ENCODE results near the gene NOTO. TPM values are rescaled to one million over a fixed set of nuclear protein-coding genes. Genes with fewer than 3 reads are reported as not detected.

NOTO gene
- total and polyA plus RNA-seq, 2 of the 8 experiments (the other 6 are each of a cell fraction or from before 2014, with no cell fraction given): 0.33 to 0.54 TPM

DNA sequence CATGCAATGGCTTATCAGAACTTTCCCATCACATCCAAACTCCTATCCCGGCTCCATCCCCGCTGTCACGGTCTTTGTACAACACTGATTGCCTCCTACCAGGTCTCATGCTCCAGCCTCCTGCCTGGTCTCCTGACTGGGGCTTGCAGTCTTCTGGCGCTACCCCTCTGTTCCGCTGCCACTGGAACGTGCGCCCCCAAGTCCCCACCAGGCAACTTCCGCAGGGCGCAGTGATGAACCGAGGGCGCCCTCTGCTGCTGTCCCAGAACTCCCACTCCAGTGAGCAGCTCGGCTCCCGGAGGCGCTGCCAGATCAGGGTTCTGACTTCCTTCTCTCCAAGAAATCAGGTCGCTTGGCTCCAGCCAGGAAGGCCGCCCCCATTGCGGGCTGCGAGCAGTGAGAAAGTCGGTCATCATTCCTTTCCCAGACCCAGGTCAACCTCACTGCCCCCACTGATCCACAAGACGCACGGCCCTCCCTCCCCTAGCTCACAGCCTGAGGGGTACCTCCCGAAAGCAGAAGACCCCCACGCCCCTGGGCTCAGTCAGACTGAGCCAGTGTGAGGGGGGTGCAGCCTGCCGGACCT lies 45.7 kb upstream of the NOTO start:
- Histone ChIP-seq H3K23ac (ENCODE audit: insufficient read length) (no peak overlapping the region), H3K79me2 (ENCODE audit: control insufficient read depth in 1 of 2, insufficient read depth in 2 of 2, low read length in 2 of 2) (no peaks in the 10 kb centered on the region), H3K9me3 (ENCODE audit: insufficient read depth in 2 of 2, low read depth in 1 of 2, low read length in 1 of 2) (no peaks in the 10 kb centered on the region), H3K27me3 (replicated peaks in 1 of 4; ENCODE audit: control insufficient read depth in 3 of 4, extremely low read depth in 1 of 4, insufficient read depth in 3 of 4, low read length in 3 of 4) (peaks cover 0 to 7% (median 2%) of the 10 kb centered on the region in 4 experiments; a peak in 4 of 7 replicates), H4K8ac (ENCODE audit: extremely low read depth, insufficient read depth, low read length) (no peak overlapping the region), H3K4ac (replicated peaks; ENCODE audit: insufficient read length, low read depth, low read length) (no peak overlapping the region), H3K4me2 (ENCODE audit: insufficient read depth in 1 of 2, low read depth in 2 of 2, low read length in 2 of 2) (peak overlapping the region; percentile 24 to 67), H3K79me1 (ENCODE audit: low read depth, low read length) (no peaks in the 10 kb centered on the region), H3K9ac (replicated peaks in 1 of 4; ENCODE audit: extremely low read depth in 1 of 4, low read depth in 3 of 4, low read length in 3 of 4) (no peak overlapping the region), H3K36me3 (ENCODE audit: control insufficient read depth in 2 of 4, insufficient read depth in 4 of 4, low read length in 3 of 4) (no peaks in the 10 kb centered on the region), H2BK12ac (ENCODE audit: low read depth, low read length) (no peak overlapping the region), H2BK120ac (replicated peaks; ENCODE audit: low read depth, low read length) (no peak overlapping the region), H2AFZ (ENCODE audit: low read length) (peak overlapping the region; percentile 92), H3K14ac (ENCODE audit: insufficient read length) (no peak overlapping the region), H2BK15ac (ENCODE audit: low read length) (no peak overlapping the region; the same call in 1 of the 2 replicates), H3K4me3 (ENCODE audit: extremely low read depth in 1 of 4, insufficient read depth in 2 of 4, low read depth in 3 of 4, low read length in 4 of 4) (peak overlapping the region; percentile 20 to 54 (median 38); a peak in 6 of 8 replicates), H3K23me2 (ENCODE audit: low read depth, low read length) (peaks cover 2% of the 10 kb centered on the region; the same call in 1 of the 2 replicates), H3K56ac (replicated peaks; ENCODE audit: insufficient read length, low read depth, low read length) (no peak overlapping the region), H2AK5ac (ENCODE audit: low read depth, low read length) (no peak overlapping the region), H3K18ac (ENCODE audit: extremely low read depth, low read length) (peak overlapping the region; percentile 40; the same call in 1 of the 2 replicates), H3K4me1 (replicated peaks in 1 of 4; ENCODE audit: control insufficient read depth in 3 of 4, insufficient read depth in 4 of 4, low read length in 3 of 4) (peaks cover 0 to 3% (median 0%) of the 10 kb centered on the region in 4 experiments; a peak in 2 of 7 replicates), H4K5ac (ENCODE audit: insufficient read length, low read depth, low read length) (no peak overlapping the region), H2BK20ac (ENCODE audit: low read length) (no peak overlapping the region; the same call in 1 of the 2 replicates), H4K91ac (replicated peaks; ENCODE audit: insufficient read length, low read length) (no peak overlapping the region), H4K20me1 (replicated peaks in 1 of 2; ENCODE audit: control insufficient read depth in 1 of 2, insufficient read depth in 2 of 2, low read length in 2 of 2) (peaks cover 0 to 2% of the 10 kb centered on the region in 2 experiments), H2BK5ac (ENCODE audit: low read depth, low read length) (0 out of 2 replicates have a peak overlapping the region, but pooled peaks have one; percentile 8), H3K27ac (ENCODE audit: low read depth, low read length) (no peak overlapping the region)
- ChIA-PET CTCF (ENCODE audit: partially characterized antibody) (interaction anchor here (0.7 to 13.2 kb wide), 58 partner anchors 8 to 269 kb away, joined by 3 to 321 read pairs (median 5); partner anchors contain the start of genes RAB11FIP5 and SPR), POLR2A (ENCODE audit: partially characterized antibody) (interaction anchor here (0.9 to 2.4 kb wide), 5 partner anchors 10 to 85 kb away, joined by 4 to 12 read pairs (median 7); partner anchors contain the start of genes CCT7, RAB11FIP5 and SFXN5)
- peak; percentile 77 to 89 for DNase-seq (ENCODE audit: low read depth in 1 of 2, low spot score in 2 of 2)
- WGBS, 2 experiments (ENCODE audit: extremely low coverage in 1 of 2, insufficient coverage in 1 of 2, insufficient read length in 1 of 2, insufficient replicate concordance in 2 of 2, low coverage in 1 of 2, low lambda C conversion rate in 2 of 2, missing lambda C conversion rate in 1 of 2): 14% methylated on average over 21 of the region's 24 CpGs; no CpG with 5 or more reads in 1 of the 2 experiments
- no peak for FAIRE-seq
- TF ChIP-seq TCF12 (IDR thresholded peaks at IDR 0.05; ENCODE audit: low read depth, low read length) (0 out of 2 replicates have a peak, but pooled peaks have one; percentile 1), PHF8 (conservative IDR thresholded peaks at IDR 0.05; ENCODE audit: low read depth, low read length) (no peak), CTBP2 (IDR thresholded peaks at IDR 0.05; ENCODE audit: borderline replicate concordance, insufficient read depth, insufficient read length, low read length) (peak; percentile 64)
- TF ChIP-seq, protein P1, sequence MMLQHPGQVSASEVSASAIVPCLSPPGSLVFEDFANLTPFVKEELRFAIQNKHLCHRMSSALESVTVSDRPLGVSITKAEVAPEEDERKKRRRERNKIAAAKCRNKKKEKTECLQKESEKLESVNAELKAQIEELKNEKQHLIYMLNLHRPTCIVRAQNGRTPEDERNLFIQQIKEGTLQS (IDR thresholded peaks at IDR 0.05; ENCODE audit: insufficient read depth, low read depth, low read length): no peak
- TF ChIP-seq, protein P2, sequence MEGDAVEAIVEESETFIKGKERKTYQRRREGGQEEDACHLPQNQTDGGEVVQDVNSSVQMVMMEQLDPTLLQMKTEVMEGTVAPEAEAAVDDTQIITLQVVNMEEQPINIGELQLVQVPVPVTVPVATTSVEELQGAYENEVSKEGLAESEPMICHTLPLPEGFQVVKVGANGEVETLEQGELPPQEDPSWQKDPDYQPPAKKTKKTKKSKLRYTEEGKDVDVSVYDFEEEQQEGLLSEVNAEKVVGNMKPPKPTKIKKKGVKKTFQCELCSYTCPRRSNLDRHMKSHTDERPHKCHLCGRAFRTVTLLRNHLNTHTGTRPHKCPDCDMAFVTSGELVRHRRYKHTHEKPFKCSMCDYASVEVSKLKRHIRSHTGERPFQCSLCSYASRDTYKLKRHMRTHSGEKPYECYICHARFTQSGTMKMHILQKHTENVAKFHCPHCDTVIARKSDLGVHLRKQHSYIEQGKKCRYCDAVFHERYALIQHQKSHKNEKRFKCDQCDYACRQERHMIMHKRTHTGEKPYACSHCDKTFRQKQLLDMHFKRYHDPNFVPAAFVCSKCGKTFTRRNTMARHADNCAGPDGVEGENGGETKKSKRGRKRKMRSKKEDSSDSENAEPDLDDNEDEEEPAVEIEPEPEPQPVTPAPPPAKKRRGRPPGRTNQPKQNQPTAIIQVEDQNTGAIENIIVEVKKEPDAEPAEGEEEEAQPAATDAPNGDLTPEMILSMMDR (IDR thresholded peaks at IDR 0.05; ENCODE audit: control extremely low read depth in 1 of 3, insufficient read depth in 1 of 3, low read depth in 1 of 3, low read length in 3 of 3): peak; percentile 95 to 99 (median 95)

Data from H1 (cell line).